GM19240 (cell line): ENCODE results near the gene PHF24.
"Not testable (repeated sequence)": the region's sequence is repeated elsewhere in the genome, so short reads cannot be mapped to it uniquely, and the experiment has no call there.

Experiments used
- DNase-seq: peaks from one replicate; pipeline ENCODE4 v3.0.0; 2011; ENCODE audit warnings: low spot score; ENCODE audit not compliant: insufficient read length

PHF24 gene

DNA sequence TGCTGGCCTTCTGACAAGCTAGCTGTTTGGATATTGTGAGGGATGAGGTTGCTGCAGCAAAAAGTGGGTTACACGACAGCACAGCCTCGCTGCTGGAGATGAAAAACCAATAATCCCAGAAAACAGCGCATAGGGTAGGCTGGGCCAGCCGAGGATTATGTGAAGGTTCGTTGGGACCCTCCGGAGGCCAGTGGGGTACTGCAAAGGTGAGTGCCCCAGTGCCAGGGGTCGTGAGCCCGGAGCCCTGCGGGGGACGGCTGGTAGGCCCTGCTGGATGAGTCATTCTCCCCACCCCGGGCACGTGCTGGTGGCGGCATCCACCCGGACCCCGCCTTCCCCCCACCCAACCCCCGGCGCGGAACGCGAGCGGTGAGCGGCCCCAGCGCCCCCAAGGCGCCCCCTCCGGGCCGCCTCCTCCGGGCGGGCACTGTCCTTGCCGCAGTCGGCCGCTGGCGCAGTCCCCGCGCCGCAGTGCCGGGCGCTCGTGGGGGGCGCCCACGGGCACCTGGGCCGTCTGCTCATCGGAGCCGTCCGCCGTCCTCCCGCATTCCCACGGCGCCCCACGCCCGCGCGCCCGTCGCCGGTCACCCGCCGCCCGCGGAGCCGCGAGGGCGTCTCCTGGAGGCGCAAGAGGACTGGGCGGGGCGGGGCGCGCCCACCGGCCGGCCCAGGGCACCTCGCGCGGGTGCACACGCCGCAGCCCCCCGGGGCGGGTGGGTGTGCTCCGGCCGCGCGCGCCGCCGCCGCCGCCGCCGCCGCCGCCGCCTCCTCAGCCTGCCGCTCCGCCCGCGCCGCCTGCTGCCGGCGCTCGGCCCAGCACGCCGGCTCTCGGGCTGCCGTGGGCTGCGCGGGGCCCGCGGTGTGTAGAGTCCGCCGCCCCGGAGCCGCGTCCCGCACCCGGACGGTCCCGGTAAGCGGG is at the start of gene PHF24:
PHF24 (plus strand) TSS at position 794 of the 919 bp plus-strand sequence. CDS start 13,014 bp downstream, outside the sequence.
- no peak for DNase-seq

DNA sequence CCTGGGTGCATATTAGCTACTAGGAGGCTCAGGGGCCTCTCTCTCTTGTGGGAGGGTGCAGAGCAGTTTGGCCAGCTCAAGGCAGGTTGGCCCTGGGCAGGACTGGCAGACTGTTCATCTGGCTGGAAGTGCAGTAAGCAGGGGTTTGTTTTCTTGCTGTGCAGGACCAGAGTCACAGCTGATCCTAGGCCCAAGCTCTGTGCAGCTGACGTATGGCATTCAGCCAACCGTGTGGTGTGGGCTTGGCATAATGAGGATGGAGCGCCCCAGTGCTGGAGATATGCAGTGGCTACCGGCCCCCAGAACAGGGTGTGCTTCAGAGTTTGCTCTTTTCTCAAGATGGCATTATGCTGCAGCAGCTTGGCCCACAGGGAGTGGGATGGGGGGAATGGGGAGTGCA is 31.0 kb upstream of the PHF24 start:
- no peak for DNase-seq

DNA sequence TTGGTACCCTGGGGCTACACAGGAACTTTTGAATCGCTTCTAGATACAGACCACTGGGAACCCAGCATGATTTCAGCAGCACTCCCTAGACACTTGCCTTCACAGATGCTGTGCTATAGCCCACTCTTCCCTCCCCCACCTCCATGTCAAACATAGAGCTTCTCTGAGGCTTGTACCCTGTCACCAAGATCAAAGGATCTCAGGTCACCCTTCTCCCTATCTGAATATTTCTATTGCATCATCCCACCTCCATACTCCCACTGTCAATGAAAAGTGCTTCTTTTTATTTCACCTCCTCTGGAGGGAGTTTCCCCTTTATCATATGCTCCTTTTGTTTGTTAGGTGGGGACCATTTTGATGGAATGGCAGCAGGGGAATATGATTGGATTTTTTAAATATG is 29.2 kb upstream of the PHF24 start:
- no peak for DNase-seq

DNA sequence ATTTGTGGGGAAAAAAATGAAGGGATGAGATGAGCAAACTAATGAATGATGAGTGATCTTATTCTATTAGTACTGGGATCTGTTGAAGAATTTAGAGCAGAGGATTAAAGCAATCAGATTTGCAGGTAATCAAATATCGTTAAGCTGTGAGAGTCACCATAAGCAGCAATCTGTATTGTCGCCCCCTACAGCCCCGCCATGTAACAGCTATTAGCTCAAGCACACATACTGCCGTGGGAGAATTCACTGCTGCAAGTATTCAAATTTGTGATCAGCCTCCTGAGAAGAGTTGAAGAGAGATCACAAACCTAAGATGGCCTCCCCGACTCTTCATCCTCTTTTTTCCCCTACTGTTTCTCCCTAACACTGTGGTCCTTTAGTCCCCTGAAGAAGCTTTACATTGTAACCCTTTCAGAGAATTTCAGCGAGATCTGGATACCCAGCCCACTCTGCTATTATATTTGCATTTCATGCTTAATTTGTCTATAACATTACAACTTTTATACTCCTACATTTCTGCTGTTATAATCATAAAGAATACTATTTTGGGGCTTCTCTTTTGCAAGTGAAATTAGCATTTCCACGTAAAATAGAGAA is 28.5 kb upstream of the PHF24 start:
- DNase-seq: no peak

DNA sequence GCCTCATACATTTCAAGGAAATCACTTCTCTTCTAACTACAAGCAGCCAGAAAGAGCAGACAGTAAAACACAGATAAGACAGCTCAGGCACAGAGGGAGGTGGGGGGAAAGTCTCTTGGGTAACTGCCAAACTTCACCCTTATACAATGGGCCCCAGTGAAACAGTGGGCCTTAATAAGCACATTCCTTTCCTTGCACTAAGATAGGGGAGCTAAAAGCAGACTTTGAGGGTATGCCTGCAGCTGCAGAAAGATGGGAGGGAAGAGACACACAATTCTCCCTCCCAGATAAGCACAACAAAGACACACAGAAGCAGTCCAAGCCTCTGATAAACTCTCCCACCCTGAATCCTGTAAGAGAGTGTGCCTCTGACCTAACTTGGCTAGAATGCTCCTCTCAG is 18.1 kb upstream of the PHF24 start:
- not testable (repeated sequence) for DNase-seq

DNA sequence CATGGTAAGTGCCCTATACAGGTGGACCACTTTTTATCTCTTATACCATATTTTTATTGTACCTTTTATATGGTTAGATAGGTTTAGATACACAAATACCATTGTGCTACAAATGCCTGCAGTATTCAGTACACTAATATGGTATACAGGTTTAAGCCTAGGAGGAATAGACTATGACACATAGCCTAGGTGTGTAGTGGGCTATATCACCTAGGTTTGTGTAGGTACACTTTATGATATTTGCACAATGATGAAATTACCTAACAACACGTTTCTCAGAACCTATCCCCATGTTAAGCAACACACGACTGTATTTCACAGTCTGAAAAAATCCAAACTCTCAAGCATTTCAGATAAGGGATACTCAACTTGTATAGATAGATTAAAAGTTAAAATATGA is 9.6 kb upstream of the PHF24 start:
- DNase-seq: no peak

DNA sequence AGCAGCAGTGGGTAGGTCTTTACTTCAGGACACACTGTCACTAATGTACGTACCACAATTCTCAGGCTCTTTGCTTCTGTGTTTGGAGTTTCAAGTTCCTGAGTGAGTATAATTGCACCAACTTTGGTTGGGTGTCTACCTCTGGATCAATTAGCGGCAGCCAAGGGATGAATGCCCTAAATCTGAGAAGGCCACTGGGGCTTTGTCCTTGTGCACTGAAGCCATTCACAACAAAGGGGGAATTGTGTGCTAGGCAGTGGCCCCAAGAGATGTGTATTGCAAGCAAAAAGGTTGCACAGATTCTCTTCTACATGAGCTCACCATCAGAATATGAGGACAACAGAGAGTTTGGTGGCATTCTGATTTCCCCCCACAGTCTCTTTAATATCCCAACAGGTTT is 3.9 kb upstream of the PHF24 start:
- no peak for DNase-seq

DNA sequence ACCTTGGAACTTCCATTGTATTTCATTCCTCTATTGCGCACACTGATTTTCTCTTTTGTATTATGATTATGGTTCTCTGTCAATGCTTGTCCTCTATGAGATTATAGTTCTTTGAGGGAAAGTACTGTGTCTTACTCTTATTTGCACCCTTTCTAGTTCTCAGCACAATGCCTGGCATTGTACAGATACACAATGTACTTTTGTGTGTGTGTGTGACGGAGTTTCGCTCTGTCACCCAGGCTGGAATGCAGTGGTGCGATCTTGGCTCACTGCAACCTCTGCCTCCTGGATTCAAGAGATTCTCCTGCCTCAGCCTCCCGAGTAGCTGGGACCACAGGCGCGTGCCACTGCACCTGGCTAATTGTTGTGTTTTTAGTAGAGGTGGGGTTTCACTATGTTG is 2.0 kb upstream of the PHF24 start:
- DNase-seq: not testable (repeated sequence)

DNA sequence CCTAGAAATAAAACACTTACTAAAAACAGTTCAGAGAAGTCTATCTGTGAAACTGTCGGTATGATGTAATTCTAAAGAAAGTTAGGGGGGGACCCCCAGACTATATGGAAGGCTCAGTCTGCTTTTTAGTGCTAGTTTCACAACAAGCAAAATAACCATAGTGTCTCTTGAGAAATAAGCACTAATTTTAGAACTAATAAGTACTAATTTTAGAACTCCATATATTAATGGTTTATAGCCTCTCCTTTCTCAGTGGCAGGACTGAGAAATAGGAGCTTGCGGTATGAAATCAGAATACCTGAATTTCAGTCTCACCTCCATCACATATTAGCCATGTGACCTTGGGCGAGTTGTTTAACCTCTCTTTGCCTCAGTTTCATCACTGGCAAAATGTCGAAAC is 1.4 kb upstream of the PHF24 start:
- no peak for DNase-seq

DNA sequence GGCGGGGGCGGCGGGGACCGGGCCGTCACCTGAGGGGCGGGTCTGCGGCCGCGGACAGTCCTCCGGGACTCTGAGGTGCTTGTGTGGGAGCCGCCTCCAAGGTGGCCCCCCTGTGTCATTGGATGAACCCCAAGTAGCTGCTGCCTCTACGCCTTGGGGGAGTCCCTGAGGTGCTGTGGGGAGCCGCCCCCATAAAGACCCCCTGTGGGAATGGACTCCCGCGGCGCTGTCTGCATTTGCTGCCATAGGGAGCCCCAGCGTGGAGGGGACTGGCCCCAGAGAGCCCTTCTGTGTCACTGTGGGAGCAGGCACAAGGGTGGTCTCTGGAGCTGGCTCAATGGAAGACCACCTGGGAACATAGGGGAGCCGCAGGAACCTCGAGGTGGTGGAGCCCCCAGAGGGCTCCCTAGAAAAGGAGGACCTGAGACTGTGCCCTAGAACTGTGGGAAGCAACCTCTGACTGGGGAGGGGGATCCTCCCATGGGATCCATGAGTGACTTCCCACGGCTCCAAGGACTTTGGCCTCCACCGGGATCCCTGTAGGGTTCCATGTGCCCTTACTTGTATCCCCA is 412 bp downstream of the PHF24 start:
- no peak for DNase-seq

DNA sequence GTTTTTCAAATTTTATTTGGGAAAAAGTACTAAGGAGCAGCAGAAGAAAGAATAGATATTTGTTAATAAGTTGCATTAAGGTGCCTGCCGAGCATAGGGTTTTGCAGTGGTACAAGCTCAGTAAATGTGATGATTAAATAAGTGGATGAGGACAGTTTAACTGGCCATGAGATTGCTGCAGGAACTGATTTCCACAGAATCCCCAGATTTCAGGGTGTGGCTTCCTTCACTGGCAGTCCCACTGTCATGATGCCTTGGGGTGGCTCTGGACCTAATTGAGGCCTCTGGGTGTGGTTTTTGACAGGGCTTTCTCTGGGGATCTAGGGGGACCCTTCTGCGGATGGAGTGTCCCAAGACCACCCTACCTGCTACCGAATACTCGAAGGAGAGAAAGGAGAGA is 1.4 kb downstream of the PHF24 start:
- DNase-seq: no peak

DNA sequence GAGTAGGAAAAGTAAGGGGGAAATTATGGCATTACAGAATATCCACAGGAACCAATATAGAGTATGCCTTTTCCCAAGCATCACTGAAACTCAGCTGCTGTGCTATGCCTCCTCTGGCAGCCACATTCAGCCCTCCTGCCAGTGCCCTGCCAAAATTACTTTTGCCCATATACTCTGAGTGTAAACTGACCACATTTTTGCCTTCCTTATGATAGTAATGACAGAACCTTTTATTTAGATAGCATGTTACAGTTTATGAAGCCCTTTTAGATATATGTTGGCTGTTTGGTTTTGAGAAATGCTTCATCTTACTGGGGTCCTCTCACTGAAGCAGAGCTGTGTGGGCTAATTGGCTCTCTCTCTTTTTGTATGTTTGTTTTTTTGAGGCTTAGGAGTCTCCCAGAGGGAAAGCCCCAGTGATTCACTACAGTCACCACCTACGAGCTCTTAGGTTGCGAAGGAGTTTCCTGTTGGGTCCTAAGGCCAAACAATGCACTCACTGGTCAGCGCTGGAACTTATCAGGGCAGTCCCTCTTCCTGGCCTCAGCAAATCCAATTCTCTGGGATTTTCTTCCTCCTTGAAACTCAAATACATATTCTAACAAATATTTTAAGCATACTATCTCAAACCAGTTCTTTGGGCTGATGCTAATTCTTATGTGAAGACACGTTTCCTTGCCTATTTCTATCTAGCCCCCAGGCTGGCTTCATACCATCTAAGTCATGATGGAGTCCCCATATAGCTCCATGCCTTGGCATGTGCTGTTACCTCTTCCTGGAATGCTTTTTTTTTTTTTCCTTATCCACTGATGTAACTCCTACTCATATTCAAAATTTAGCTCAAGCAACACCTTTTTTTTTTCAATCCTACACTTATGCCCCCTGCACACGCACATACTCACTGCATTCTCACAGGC is 3.7 kb downstream of the PHF24 start:
- no peak for DNase-seq

DNA sequence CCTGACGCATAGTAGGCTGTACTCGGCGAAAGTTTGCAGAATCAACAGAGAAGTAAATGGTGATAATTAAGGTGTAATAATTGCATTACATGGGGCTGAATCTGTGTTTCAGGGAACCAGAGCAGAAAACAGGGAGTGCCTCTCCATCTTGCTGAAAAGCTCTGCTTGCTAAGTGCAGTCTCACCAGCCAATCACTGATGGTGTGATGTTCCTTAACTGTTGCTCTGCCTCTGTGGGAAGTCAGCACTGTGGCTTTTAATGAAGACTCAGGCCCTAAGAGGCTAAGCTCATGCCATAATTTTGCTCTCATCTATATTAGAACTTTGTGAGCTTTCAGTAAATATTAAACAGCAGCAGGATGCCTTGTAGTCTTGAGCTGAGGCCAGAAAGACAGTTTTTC is 4.5 kb downstream of the PHF24 start:
- no peak for DNase-seq

DNA sequence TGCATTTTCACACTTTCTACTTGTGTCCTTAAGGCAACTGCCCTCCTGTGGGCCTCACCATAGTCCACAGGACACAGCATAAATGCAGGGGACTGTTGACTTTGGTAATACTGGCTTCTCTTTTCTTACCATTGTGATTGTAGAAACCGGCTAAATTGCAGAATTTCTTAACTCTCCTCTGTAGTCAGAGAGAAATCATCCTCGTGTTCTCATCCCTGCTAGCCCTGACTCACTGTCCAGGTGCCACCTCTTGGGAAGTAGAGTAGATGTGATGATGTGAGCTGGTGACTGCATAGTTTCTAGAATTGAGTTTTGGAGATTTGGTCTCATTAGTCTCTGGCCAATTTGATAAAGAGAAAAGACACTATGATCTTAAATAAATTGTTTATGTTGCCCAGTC is 5.5 kb downstream of the PHF24 start:
- no peak for DNase-seq

DNA sequence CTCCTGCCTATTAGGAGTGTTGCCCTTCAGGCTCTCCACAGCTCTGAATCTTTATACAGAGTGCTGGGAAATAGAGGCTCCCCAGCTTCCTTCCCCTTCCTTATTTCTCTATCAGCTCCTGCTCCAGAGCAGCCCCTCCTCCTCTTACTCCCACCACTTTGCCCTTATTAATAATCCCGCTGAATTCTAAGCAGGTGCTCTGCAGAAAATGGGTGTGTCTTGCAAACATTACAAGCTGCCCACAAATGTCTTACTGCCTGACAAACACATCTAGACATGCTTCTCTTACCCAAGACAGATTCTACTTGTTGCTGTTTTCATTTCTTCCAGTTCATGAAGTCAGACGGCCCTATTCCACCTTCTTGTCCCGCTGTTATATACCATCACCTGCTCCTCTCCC is 6.4 kb downstream of the PHF24 start:
- DNase-seq: no peak

DNA sequence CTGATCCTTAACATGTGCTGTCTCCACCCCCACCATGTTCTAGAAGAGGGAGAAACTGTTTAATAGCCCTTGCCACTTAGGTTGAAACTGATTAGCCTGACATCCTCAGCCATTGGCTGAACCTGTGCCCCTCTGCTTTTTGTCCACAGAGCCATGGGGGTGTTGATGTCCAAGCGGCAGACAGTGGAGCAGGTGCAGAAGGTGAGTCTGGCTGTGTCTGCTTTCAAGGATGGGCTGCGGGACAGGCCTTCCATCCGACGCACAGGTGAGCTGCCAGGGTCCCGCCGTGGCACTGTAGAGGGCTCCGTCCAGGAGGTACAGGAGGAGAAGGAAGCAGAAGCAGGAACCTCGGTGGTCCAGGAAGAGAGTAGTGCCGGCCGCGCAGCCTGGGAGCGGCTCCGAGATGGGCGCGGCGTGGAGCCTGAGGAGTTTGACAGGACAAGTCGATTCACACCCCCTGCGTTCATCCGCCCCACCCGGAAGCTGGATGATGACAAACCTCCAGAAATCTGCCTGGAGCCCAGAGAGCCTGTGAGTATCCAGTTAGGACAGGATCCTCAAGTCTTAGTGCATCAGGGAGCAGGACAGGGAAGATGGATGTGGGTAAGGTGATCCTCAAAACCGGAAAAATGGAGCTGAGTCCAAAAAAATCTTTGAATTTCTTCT is 13.2 kb downstream of the PHF24 start:
- no peak for DNase-seq

DNA sequence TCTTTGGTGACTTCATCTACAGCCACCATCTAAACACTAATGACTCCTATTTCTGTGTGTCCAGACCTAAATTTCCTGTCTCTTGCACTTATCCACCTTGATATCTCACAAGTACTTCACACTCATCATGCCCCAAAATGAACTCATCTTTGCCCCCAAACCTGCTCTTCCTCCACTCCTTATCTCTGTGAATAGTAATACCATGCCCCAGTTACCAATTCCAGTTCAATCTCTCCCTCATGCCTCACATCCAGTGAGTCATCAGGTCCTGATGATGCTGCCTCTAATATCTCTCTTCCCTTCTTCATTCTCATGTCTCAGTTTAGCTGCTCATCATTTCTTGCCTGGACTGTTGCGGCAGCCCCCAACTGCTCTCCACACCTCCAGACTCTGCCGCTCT is 16.6 kb downstream of the PHF24 start:
- no peak for DNase-seq

DNA sequence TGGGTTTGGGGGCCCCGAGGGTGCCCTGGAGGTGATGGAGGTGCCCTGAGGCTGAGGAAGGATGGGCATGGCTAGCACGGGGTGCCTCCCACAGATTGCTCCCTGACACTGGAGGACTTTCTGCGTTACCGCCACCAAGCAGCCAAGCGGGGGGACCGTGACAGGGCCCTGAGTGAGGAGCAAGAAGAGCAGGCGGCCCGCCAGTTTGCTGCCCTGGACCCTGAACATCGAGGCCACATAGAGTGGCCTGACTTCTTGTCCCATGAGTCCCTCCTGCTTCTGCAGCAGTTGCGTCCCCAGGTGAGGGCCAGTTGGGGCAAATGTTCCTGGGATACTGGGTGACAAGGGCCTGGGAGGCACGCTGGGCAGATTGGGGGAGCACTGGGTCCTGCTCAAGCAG is 18.4 kb downstream of the PHF24 start:
- no peak for DNase-seq

DNA sequence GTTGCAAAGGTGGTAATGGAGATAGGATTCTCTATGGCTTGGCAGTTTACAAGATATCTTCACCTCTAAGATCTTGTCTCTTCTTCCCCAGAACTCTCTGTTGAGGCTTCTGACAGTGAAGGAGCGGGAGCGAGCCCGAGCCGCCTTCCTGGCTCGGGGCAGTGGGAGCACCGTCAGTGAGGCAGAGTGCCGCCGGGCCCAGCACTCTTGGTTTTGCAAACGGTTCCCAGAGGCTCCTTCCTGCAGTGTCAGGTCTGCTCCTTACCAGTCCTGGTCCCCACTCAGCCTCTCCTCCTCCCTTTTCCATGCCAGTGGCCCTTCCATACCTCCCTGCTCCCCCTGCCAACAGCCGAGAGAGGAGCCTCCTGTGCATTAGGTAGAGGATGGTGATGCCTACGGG is 18.9 kb downstream of the PHF24 start:
- no peak for DNase-seq

DNA sequence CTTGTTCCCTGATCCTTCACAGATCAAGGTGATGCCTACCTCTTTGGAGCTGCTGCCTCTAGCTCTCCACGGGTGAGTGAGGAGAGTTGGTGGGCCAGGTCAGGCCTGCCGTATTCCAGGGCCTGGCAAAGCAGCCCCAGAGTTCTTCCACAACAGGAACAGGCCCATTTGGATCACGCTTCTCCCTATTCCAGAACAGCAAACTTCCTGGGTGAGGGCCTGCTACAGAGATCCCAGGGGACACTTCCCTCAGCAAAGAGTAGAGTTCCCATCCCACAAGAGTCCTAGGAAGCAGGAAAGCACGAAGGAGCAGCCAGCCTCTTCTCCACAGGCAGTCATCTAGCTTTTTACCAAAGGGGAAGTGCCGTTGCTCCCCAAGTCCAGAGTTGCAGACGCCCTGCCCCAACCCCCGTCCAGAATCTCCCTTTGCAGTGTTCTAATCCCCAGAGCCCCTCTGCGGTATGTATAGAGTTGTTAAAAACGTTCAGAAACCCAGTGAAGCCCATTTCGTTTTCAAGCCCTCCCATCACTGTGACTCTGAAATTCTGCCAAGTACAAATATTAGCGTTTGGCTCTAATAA is 22.2 kb downstream of the PHF24 start:
- DNase-seq: no peak

DNA sequence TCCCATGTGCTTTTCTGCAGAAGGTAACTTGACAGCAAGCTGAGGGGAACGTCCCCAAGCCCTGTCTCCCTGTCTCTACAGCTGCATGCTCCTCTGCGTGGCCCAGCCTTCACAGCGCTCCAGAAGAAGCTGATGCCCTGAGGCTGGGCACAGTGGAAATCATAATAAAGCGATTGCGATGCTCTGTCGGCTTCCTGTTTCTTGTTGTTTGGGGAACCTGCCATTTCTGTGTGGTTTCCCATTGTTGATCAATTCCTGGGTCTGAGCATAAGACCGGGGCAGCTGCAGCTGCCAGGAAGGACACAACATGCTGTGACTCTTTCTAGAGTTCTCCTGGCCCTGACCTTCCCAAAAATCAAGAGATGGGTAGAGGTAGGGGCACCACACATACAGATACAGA is 24.3 kb downstream of the PHF24 start:
- no peak for DNase-seq
